K562 (cell line): ENCODE measurements around the gene DNAAF8.

Experiments
- ATF2 ChIP-seq: sonication (generic); formaldehyde crosslinking; IDR thresholded peaks from 2 replicates; pipeline ENCODE4 v1.8.1; 2022; ENCODE audit warnings: missing genetic modification reagents
- CBX8 ChIP-seq: fragments of 200-600 bp; sonication (generic); IDR thresholded peaks from 2 replicates; pipeline ENCODE4 v1.6.1; 2012; ENCODE audit warnings: borderline replicate concordance, mixed run types, low read depth, mild to moderate bottlenecking, moderate library complexity, mixed read lengths, low read length, control low read depth, inconsistent platforms; ENCODE audit not compliant: poor library complexity, severe bottlenecking; ENCODE audit errors: extremely low read depth
- EP300 ChIP-seq: IDR thresholded peaks from 2 replicates; pipeline ENCODE4 v1.6.1; 2012; ENCODE audit warnings: low read length, improper control_type of control experiment
- EWSR1 ChIP-seq: fragments of 450-650 bp; IDR thresholded peaks from 2 replicates; pipeline ENCODE4 v1.6.1; 2018; ENCODE audit warnings: borderline replicate concordance, mild to moderate bottlenecking, low read depth, moderate library complexity; ENCODE audit not compliant: partially characterized antibody
- FOXA1 ChIP-seq: fragments of 450-650 bp; IDR thresholded peaks from 2 replicates; pipeline ENCODE4 v1.6.1; 2016; ENCODE audit warnings: mild to moderate bottlenecking, borderline replicate concordance
- FOXA3 ChIP-seq, 2 experiments: fragments of 450-650 bp in 1 of 2; sonication (generic) in 1 of 2; formaldehyde crosslinking; IDR thresholded peaks in 1 of 2; conservative IDR thresholded peaks in 1 of 2; 2 replicates each; pipeline versions ENCODE4 v1.4.0 to v1.8.0; 2020 to 2022; ENCODE audit warnings: mild to moderate bottlenecking in 2 of 2, missing genetic modification reagents in 1 of 2
- MAX ChIP-seq: sonication (generic); formaldehyde crosslinking; IDR thresholded peaks from 2 replicates; pipeline ENCODE4 v1.9.0; 2022; ENCODE audit warnings: mild to moderate bottlenecking, missing genetic modification reagents
- MEF2A ChIP-seq: IDR thresholded peaks from 2 replicates; pipeline ENCODE4 v1.6.1; 2011; ENCODE audit warnings: low read depth, mild to moderate bottlenecking, low read length, moderate library complexity; ENCODE audit not compliant: control insufficient read depth
- MYC ChIP-seq, 2 experiments: fragments of 250-450 bp in 1 of 2; sonication (Bioruptor Pico) in 1 of 2; IDR thresholded peaks; 2 replicates each; pipeline versions ENCODE4 v1.5.1 to v1.6.1; 2012 to 2021; ENCODE audit warnings: low read depth in 2 of 2, borderline replicate concordance in 1 of 2, improper control_type of control experiment in 1 of 2, low read length in 1 of 2, mild to moderate bottlenecking in 1 of 2, moderate library complexity in 1 of 2
- NR2F6 ChIP-seq: fragments of 450-650 bp; formaldehyde crosslinking; IDR thresholded peaks from 2 replicates; pipeline ENCODE4 v1.4.0; 2020; ENCODE audit warnings: mild to moderate bottlenecking
- RAD21 ChIP-seq, 2 experiments: fragments of 250-450 bp in 1 of 2; fragments of 450-650 bp in 1 of 2; sonication (Bioruptor Pico) in 1 of 2; formaldehyde crosslinking in 1 of 2; IDR thresholded peaks in 1 of 2; conservative IDR thresholded peaks in 1 of 2; 2 replicates each; pipeline versions ENCODE4 v1.4.0 to v1.8.0; 2020 to 2022; ENCODE audit warnings: mild to moderate bottlenecking in 2 of 2, moderate library complexity in 1 of 2
- RB1 ChIP-seq: fragments of 450-650 bp; IDR thresholded peaks from 2 replicates; pipeline ENCODE4 v1.6.1; 2017; ENCODE audit warnings: low read depth, mild to moderate bottlenecking
- RBM25 ChIP-seq: fragments of 200-400 bp; formaldehyde crosslinking; IDR thresholded peaks from 2 replicates; pipeline ENCODE4 v1.6.1; 2018; ENCODE audit warnings: low read length, low read depth, moderate library complexity; ENCODE audit not compliant: severe bottlenecking
- ZBTB43 ChIP-seq: sonication (generic); formaldehyde crosslinking; IDR thresholded peaks from 2 replicates; pipeline ENCODE4 v1.8.0; 2023; ENCODE audit warnings: mild to moderate bottlenecking, missing genetic modification reagents

GRCh38 chr16:4713663-4714501, 20.5 kb upstream of the DNAAF8 start:
- TF ChIP-seq MEF2A (no peak), MYC (IDR thresholded peaks at IDR 0.05; ENCODE audit: low read depth, low read length) (no peak), MYC (CRISPR knock-in tag; IDR thresholded peaks at IDR 0.05; ENCODE audit: borderline replicate concordance, low read depth) (no peak), NR2F6 (CRISPR knock-in tag) (no peak), MAX (CRISPR knock-in tag) (no peak), FOXA3 (CRISPR knock-in tag; conservative IDR thresholded peaks at IDR 0.05 in 1 of 2, IDR thresholded peaks at IDR 0.05 in 1 of 2) (no peak), EP300 (no peak), ZBTB43 (CRISPR knock-in tag) (no peak), CBX8 (no peak), EWSR1 (no peak), ATF2 (CRISPR knock-in tag) (no peak), RB1 (no peak), RBM25 (no peak), FOXA1 (no peak), RAD21 (CRISPR knock-in tag; conservative IDR thresholded peaks at IDR 0.05 in 1 of 2, IDR thresholded peaks at IDR 0.05 in 1 of 2) (no peak)
